KOPT-K1 (cell line): ENCODE data around the gene WDR1.

Source experiments
- H3K27ac ChIP-seq: fragments of 200-600 bp; sonication (generic); 2 replicates; pipeline ENCODE4 v1.5.1; 2016; ENCODE audit warnings: antibody characterized with exemption, mild to moderate bottlenecking, low read depth, low read length; ENCODE audit not compliant: poor library complexity, severe bottlenecking
- H3K36me3 ChIP-seq: fragments of 200-600 bp; sonication (generic); 2 replicates; pipeline ENCODE4 v1.5.1; 2017; ENCODE audit warnings: antibody characterized with exemption, mild to moderate bottlenecking, low read length, moderate library complexity; ENCODE audit not compliant: insufficient read depth
- H3K9me3 ChIP-seq: fragments of 200-600 bp; sonication (generic); 2 replicates; pipeline ENCODE4 v1.5.1; 2017; ENCODE audit warnings: antibody characterized with exemption, low read length, mild to moderate bottlenecking; ENCODE audit not compliant: insufficient read depth, poor library complexity, severe bottlenecking

Gene WDR1

GRCh38 chr4:10080589-10081217, 35.9 kb downstream of the WDR1 start:
- H3K27ac ChIP-seq = no peak overlapping the region

GRCh38 chr4:10079912-10080588, 36.5 kb downstream of the WDR1 start:
- Histone ChIP-seq H3K27ac (no peak overlapping the region), H3K36me3 (peaks cover 99% of the 10 kb centered on the region), H3K9me3 (no peaks in the 10 kb centered on the region)

More at GRCh38 chr4:10080589-10081217, 35.9 kb downstream of the WDR1 start:
- Histone ChIP-seq H3K36me3 (peaks cover 99% of the 10 kb centered on the region), H3K9me3 (no peaks in the 10 kb centered on the region)

GRCh38 chr4:10079256-10079655, 37.3 kb downstream of the WDR1 start:
- H3K27ac ChIP-seq = no peak overlapping the region
- no peaks in the 10 kb centered on the region for H3K9me3 ChIP-seq
- H3K36me3 ChIP-seq = peaks cover 99% of the 10 kb centered on the region

GRCh38 chr4:10078481-10079233, 37.9 kb downstream of the WDR1 start:
- Histone ChIP-seq H3K27ac (no peak overlapping the region), H3K9me3 (no peaks in the 10 kb centered on the region), H3K36me3 (peaks cover 99% of the 10 kb centered on the region)

GRCh38 chr4:10077483-10078335, 38.9 kb downstream of the WDR1 start:
- Histone ChIP-seq H3K9me3 (no peaks in the 10 kb centered on the region), H3K36me3 (peaks cover 99% of the 10 kb centered on the region), H3K27ac (no peak overlapping the region)

GRCh38 chr4:10077076-10077475, 39.5 kb downstream of the WDR1 start:
- Histone ChIP-seq H3K27ac (no peak overlapping the region), H3K9me3 (no peaks in the 10 kb centered on the region), H3K36me3 (peaks cover 99% of the 10 kb centered on the region)

- no peaks in the 10 kb centered on the region for H3K9me3 ChIP-seq
- no peak overlapping the region for H3K27ac ChIP-seq
- peaks cover 92% of the 10 kb centered on the region for H3K36me3 ChIP-seq
Measured at GRCh38 chr4:10075953-10076391, 40.6 kb downstream of the WDR1 start.

- Histone ChIP-seq H3K9me3 (no peaks in the 10 kb centered on the region), H3K36me3 (peaks cover 85% of the 10 kb centered on the region), H3K27ac (no peak overlapping the region)
Measured at GRCh38 chr4:10075158-10075863, 41.3 kb downstream of the WDR1 start.

- H3K9me3 ChIP-seq = no peaks in the 10 kb centered on the region
- H3K27ac ChIP-seq = no peak overlapping the region
- H3K36me3 ChIP-seq = peaks cover 79% of the 10 kb centered on the region
Measured at GRCh38 chr4:10074767-10075105, 41.9 kb downstream of the WDR1 start.

- peaks cover 74% of the 10 kb centered on the region for H3K36me3 ChIP-seq
- H3K27ac ChIP-seq = no peak overlapping the region
- no peaks in the 10 kb centered on the region for H3K9me3 ChIP-seq
Measured at GRCh38 chr4:10074076-10074766, 42.4 kb downstream of the WDR1 start.

- H3K9me3 ChIP-seq = no peaks in the 10 kb centered on the region
- H3K27ac ChIP-seq = no peak overlapping the region
- peaks cover 57% of the 10 kb centered on the region for H3K36me3 ChIP-seq
Measured at GRCh38 chr4:10072420-10073017, 44.1 kb downstream of the WDR1 start.

- Histone ChIP-seq H3K9me3 (no peaks in the 10 kb centered on the region), H3K36me3 (peaks cover 24% of the 10 kb centered on the region), H3K27ac (no peak overlapping the region)
Measured at GRCh38 chr4:10069075-10069642, 47.4 kb downstream of the WDR1 start.
